Measurements from ENCODE around the gene FOXC1. TPM values are rescaled to one million over a fixed set of nuclear protein-coding genes. Genes with fewer than 3 reads are reported as not detected.

The FOXC1 gene
- polyA plus RNA-seq, 4 donors: 52.6 to 96.5 (median 86.0) TPM

DNA sequence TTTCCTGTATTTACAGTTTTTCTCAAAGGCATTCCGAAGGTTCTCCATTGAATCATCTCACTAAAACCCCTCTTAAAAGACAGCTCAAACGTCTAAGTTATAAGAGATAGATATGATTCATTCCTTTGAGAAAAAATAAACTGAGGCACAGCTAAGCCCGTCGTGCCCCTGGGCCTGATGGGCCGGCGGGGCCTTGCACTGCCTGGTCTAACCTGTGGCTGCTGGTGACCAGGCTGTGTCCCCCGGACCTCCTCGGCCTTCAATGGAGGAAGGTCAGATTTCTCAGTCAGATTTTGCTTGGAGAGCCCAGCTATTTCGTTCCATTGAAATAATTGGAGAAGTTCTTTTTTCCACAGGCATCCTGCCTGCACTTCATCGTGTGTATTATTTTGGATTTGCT is 11.3 kb upstream of the FOXC1 start:
- DNase-seq (ENCODE audit: low read depth in 4 of 4, low spot score in 3 of 4): no peak

DNA sequence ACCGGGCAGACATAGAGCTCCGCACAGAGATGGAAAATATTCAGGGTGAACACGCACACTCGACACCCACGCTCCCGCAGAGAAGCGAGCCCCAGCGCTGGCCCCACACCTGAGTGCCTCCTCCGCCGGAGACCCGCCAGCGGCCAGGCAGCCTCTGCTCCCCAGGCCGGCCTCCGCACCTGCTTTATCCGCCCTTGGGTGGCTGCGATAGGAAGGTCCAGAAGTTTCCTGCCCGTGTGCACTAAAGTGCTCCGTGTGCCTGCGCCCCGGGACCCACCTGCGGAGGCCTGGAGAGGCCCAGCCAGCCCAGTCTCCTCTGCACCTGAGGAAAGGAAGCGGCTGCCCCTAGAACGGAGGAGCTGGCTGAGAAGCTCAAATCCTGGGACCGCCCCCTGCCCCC is 10.8 kb upstream of the FOXC1 start:
- no peak for DNase-seq (ENCODE audit: low read depth in 4 of 4, low spot score in 3 of 4)

DNA sequence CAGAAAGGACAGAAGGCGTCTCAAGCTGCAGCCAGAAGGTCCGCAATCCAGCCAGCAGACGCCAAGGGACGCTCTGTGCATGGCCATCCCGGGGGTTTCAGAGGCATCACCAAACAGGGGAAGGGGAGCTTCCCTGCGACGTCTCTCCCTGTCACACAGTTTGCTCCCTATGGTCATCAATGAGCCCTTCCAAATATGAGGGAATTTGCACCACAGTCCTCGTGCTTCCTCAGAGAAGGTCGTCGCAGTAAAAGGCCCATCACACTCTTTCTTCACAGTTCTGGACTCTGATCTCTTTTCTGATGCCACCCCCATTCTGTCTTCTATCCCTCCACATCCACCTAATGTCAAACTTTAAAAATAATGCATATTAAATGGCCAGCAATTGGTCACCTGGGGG is 10.2 kb upstream of the FOXC1 start:
- DNase-seq (ENCODE audit: low read depth in 4 of 4, low spot score in 3 of 4): no peak

DNA sequence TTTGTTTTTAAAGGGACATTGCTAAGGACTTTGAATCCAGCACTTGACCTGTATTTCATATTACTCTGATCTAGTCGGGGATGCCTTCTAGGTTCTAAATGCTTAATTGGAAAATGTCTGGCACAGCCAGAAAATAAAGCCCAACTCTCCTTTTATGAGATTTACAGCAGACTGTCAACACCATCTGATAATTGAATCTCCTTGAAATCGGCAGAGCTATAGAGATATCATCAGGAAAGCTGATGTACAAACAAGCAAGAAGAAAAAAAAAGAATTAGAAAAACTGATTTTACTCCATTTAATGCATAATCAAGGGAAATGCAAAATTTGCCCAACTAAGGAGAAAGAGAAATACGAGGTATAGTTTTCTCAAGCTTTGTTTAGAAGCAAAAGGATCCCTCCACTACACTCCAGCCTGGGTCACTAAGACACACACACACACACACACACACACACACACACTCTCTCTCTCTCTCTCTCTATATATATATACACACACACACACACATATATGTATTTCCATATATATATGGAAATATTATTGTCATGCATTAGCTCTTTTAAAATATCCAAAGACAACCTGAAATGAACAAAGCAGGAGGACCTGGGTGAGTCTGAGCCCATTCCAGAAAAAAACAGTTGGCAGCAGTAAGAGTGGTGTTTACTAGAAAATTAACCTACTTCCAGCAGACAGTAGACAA is 9.5 kb upstream of the FOXC1 start:
- no peak for DNase-seq (ENCODE audit: low read depth in 4 of 4, low spot score in 3 of 4)

DNA sequence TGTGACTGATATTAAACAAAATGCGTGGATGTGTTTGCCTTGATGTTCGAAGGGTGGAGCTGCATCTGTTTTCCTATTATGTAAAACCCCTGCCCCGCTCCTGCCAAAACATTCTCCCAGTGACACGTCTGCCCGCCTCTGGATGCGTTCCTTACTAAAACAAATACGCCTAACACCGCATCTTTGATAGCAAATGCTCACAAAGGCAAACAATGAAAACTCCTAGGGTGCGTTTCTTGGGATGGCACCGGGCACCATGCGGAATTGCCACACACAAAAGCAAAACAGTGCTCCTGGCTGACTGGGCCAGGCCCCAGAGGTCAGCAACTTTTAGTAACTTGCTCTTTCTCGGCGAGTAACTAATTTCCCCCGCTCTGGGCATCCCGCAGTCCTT is 9.0 kb upstream of the FOXC1 start:
- no peak for DNase-seq (ENCODE audit: low read depth in 4 of 4, low spot score in 3 of 4)

DNA sequence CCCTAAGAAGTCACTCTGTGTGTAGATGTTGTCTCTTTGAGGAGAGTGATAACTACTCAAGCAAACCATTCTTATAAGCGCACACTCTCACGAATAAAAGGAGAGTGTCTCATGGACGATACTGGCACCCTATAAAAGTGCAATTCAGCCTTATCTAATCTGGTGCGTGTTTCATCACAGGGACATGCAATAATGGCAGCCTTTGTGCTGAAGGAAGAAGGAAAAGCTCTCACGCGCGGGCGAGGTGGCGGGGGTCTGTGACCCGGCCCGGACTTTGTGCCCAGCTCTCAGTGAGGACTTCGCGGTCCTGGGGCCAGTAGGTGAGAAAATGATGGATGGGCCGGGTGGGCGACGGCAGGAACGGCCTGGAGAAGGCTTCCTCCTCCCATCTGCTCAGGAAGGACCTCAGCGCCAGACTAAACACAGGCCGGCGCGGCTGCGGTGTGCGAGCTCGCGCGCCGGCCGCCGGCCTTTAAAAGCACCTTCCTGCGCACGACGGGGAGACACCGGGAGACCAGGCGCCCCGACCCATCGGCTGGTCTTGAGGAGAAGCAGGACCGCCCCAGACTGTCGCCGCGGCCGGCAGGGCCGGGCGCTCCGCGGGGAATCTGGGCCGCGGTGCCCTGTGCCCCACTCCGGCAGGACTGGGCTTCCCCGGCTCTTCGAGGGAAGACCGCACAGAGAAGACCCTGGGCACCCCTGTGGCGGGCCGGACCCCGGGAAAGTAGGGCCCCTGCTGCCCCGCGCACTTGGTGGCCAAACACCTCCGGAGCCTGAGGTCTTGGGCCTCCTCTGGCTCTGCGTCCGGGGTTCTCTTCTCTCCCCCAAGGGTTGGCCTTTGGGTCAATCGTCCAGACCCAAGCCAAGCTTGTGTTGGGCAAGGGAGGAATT is 8.3 kb upstream of the FOXC1 start:
- no peak for DNase-seq (ENCODE audit: low read depth in 4 of 4, low spot score in 3 of 4)

DNA sequence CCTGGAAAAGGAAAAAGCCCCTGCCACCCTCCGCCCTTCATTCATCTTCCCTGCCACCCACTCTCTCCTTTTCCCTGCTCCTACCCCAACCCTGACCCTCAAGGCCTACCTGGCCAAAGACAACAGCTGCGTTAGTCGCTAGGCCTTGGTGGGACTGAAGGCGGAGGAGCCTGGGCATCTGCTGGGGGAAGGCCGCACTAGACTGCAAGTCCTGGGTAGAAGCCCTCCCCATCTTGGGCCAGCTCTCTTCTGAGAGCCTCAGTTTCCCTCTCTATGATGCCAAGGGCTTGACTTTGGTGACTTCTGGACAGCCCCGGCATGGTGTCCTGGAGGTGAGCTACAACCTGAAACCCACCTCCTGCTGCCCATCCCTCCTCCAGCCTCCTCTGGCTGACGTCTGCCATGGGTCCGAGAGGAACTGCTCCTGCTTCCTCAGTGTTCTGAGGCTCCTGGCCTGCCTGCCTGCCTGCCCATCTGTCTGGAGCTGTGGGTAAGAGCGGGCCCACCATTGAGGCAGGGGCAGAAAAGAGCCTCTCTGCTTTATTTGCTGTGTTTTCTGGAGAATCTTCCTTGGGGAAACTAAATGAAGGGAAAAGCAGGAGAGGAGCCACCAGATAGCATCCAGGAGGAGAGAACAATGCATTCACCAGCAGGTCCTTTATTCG is 7.5 kb upstream of the FOXC1 start:
- DNase-seq (ENCODE audit: low read depth in 4 of 4, low spot score in 3 of 4): no peak

DNA sequence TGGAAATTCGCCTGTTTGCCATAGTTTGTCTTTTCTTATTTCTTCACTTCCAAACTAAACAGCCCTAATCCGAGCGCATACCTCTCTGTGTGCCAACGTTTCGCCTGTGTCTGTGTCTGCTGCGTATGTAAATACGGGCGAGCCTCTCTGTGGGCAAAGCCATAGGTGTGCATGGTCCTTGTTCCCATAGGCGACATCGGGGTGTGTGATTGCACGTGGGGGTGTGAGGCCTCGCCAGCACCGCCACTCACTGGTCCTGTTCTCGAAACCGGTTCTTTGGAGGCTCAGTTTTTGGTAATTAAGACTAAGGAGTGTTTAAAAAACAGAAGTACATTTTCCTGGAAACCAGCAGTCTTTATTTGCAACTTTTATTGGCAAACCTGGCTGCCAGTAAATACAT is 6.0 kb upstream of the FOXC1 start:
- no peak for DNase-seq (ENCODE audit: low read depth in 4 of 4, low spot score in 3 of 4)

DNA sequence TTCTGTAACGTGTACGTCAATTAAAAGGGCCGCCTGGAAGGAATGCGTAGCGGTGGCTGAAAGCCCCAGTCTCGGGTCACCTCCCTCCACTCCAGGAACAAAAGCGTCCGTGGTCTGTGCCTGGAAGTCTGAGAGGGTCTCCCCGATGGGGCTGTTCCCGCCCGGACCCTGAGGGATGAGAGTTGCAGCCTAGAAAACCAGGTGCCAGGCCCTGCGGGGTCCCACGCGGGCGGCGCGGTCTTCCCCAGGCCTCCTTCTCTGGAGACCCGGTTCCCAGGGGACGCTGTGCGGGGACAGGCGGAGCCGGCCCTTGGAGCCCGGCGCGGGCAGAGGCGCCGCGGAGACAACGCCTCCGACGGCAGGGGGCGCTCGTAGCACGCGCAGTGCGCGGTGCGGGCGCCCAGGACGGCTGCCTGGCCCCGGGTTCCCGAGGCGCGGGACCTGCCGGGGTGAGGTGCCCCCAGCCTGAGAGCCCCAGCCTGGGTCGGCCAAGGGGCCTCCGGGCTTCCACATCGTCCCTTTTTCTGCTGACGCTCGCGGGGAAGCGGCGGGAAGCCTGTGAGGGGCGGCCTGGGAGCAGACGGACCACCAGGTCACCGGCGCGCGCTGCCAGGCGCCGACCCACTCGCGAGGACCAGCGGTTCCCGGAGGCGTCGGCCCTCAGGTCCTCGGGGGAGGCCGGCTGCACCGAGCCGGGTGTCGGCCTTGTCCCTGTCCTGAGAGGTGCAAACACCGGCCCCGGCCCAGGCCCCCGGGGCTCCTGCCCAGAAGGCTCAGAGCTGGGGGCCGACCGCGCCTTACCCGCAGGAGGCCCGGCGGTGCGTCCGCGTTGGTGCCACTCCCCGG is 5.3 kb upstream of the FOXC1 start:
- no peak for DNase-seq (ENCODE audit: low read depth in 4 of 4, low spot score in 3 of 4)

DNA sequence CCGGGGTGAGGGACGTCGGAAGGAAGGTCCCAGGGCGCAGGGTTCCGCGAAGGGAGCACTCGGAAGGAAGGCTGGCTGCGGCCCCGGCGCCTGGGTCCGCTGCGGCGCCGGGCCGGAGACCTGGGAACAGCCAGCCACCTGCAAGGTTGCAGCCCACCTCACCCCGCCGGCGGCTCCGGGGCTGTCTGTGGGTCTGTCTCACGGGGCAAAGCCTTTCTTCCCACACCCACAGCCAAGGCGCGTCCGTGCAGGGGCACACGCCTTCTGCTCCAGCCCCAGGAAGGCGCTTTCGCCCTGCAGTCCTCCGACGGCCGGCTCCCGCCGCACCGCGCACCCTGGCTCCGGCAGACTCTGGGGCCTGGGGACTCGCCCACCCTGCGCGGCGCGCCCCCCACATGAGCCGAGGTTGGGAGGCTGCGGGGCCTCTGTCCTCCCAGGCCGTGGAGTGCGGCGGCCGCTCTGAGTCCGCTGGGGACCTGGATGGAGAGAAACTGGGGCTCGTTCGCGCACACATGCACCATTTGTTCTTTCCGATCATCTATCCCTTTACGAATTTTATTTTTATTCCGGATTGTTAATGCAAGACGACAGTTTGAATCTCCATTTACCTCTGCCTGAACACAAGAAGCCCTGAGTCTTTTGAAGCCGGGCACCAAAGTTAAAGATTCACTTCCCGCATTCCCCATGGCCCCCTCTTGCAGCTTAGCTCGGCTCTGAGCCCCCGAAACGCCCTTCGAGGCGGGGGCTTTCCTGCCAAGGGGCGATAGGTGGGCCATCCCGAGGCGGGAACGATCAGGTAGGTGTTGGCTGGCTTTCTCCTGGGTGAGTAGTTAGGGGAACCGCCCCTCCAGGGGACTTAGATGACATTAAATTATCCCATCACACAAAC is 4.5 kb upstream of the FOXC1 start:
- DNase-seq (ENCODE audit: low read depth in 4 of 4, low spot score in 3 of 4): no peak

DNA sequence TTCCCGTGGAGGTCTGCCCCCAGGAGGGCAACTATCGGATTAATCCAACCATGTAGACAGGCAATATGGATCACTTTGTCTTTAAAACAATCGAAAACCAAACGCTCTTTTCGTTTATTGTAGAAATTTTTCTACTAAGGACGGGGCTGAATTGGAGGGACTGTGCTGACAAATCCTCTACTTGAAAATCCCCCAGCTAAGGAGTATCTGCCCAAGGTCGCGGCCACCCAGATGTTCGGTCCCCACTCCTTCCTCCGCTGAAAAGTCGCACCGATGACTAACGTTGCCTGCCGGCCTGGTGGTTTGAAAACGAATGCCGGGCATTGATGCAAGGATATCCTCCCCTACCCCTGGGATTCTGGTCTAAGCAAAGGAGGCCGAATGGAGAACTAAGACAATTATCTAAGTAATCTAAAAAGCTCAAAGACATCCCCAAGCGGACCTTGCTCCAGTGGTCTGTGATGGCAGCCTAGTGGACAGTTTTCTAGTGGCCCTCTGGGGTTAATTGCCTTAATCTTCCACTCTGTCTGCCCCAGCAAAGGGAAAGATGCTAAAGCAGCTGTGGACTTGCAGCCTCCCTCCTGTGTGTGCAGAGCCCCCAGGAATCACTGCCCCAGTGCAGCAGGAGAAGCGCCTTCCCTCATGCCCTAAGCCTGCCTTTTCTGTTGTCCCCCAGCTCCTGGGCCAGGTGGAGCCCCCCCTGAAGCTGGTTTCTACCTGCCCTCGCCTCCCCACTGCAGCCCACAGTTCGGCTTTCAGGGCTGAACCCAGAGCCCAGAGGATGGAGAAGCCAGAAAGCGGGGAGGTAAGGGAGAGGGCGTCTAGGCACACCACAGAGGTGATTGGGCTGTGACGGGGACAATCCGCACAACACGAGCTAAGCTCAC is 3.6 kb upstream of the FOXC1 start:
- no peak for DNase-seq (ENCODE audit: low read depth in 4 of 4, low spot score in 3 of 4)

DNA sequence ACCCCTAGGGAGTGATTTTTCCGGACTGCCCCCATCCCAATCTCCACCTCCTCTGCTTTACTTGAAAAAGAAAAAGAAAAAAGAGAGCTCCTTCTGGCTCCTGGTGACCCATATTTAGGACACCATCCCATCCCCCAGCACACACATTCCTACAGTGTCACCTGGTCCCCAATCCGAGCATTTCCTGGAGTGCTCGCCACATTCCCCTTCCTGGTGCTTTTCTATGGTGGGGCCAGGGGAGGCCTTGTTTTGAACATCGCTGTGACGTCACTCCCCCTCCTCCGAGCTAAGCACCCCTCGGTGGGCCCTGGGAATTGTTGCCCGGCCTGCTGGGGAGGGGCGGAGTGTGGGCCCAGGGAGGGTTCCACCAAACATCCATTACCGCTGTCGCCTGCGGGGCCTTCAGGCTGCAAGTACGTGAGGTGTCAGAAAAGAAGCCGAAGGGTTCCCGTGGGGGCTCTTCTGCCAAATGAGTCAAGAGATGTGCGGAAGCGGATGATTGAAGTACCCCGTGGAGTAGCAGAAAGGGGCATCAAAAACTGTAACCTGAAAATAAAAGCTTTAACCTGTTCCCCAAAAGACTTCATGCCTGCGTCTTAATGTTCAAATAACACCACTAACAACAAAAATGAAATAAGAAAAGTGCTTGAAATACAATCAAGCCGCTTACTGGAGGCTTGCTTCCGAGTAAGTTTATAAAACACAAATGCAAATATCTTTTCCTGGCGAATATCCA is 2.8 kb upstream of the FOXC1 start:
- DNase-seq (ENCODE audit: low read depth in 4 of 4, low spot score in 3 of 4): no peak

DNA sequence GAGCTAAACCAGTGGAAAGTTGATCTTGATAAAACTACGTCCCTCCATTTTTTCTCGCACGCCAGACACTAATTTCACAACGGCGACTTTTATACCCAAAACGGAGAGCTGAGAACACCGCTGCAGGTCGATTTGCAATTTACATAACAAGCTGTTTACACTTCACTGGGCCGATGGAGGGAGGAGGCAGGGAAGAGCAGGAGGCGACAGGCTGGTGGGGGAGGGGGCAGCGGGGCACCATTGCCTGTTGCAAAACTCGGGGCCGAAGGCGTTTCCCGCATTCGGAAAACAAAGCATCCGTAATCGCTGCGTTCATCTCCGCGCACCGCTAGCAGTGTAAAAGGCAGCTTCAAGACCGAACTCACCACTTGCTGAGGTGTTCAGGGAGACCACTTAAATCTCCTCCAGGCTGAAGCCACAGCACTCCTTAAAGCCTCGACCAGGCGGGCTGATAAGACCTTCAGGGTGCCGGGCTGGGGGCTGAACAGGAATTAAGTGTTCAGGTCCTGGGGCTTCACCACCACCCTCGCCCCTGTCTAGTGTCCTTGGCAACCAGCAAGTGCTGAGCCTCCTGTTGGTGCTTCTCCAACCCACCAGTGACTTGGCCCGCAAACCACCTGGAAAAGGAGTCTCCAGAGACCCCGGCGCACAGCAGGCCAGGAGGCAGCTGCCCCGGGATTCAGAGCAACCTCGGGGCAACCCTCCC is 2.0 kb upstream of the FOXC1 start:
- DNase-seq (ENCODE audit: low read depth in 4 of 4, low spot score in 3 of 4): no peak

DNA sequence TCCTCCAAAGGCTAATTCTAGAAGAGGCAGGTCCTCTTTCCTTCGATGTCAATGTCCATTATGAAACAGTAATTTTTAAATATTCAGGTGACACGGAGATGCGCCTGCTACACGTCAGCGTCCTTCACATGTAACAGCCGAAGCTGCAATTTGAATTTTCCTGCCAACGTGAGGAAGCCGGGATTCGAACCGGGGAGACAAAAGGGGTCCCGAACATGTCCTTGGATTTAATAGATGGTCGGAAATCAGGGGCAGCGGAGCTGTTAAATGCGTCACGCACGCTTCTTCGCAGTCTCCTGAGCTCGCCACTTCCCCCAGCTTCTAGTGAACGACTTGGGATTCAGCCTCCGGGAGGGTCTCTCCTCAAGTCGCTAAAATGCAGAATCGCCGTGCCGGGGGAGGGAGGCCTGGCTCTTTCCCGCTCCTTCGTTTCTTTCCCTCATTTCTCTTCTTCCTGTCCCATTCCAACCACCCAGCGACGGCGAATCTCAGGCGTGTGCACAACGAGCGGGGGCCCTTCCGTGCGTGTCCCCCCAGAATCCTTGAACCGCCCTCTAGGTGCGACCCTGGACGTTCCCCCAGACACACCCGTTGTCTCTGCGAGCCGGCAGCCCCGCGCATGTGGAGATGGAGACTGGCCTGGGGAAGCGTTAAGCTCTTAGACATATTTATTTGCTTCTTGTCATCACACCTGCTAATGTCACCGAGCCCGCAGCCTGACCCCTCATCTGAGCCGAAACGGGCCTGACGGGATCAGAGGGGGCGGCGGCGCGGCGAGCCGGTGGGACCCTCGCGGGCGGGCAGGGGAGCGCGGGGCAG is 1.3 kb upstream of the FOXC1 start:
- DNase-seq (ENCODE audit: low read depth in 4 of 4, low spot score in 3 of 4): no peak

DNA sequence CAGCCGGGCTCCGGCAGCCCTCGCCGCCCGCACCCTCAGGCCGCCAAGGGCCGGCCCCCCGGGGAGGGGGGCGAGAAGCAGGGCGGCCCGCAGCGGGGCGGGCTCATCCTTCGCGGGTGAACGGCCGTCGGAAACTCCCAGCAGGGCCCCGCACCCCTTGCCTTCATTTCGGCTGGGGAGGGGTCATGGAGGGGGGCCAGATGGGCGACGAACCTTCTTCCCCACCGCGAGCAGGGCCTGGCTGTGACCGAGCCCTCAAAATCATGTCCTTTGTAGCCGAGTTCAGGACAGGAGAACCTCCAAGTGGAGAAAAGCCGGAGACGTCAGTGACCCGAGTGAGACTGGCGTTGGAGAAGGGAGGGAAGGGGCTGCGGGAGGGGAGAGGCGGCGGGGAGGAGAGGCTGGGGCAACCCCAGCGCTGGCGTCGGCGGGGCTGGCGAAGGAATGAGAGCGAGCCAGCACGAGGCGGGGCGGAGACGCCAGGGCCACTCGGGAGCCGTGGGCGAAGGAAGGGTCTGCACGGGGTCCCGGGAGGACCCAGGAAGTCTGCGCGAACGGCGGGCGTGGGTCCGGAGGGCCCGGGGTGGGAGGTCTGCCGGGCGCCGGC is 571 bp upstream of the FOXC1 start:
- DNase-seq (ENCODE audit: low read depth in 4 of 4, low spot score in 3 of 4): no peak
